ENCODE data around the gene ESR2.
"Not testable (repeated sequence)": the region's sequence is repeated elsewhere in the genome, so short reads cannot be mapped to it uniquely, and the experiment has no call there.

The ESR2 gene

GRCh38 chr14:64091217-64091616 lies 203.0 kb downstream of the ESR2 start:
- no peak for DNase-seq (ENCODE audit: low read depth in 2 of 2)

GRCh38 chr14:64089920-64090319 lies 204.3 kb downstream of the ESR2 start:
- DNase-seq (ENCODE audit: low read depth in 2 of 2), result no peak

- no peak for DNase-seq (ENCODE audit: low read depth in 2 of 2)
These were observed 205.6 kb downstream of the ESR2 start for GRCh38 chr14:64088647-64088964.

GRCh38 chr14:64082837-64083236 lies 211.3 kb downstream of the ESR2 start:
- DNase-seq (ENCODE audit: low read depth in 2 of 2), result no peak

GRCh38 chr14:64081174-64081746 lies 212.9 kb downstream of the ESR2 start:
- DNase-seq (ENCODE audit: low read depth in 2 of 2), result no peak

GRCh38 chr14:64080452-64080851 lies 213.7 kb downstream of the ESR2 start:
- DNase-seq (ENCODE audit: low read depth in 2 of 2), result no peak

GRCh38 chr14:64075613-64076005 lies 218.6 kb downstream of the ESR2 start:
- DNase-seq (ENCODE audit: low read depth in 2 of 2), result no peak

GRCh38 chr14:64074961-64075612 lies 219.1 kb downstream of the ESR2 start:
- DNase-seq (ENCODE audit: low read depth in 2 of 2), result no peak

- no peak for DNase-seq (ENCODE audit: low read depth in 2 of 2)
These were observed 224.4 kb downstream of the ESR2 start for GRCh38 chr14:64069634-64070359.

- no peak for DNase-seq (ENCODE audit: low read depth in 2 of 2)
These were observed 229.7 kb downstream of the ESR2 start for GRCh38 chr14:64064447-64064846.

- no peak for DNase-seq (ENCODE audit: low read depth in 2 of 2)
These were observed 231.6 kb downstream of the ESR2 start for GRCh38 chr14:64062381-64063115.

GRCh38 chr14:64061706-64062105 lies 232.5 kb downstream of the ESR2 start:
- no peak for DNase-seq (ENCODE audit: low read depth in 2 of 2)

GRCh38 chr14:64061115-64061514 lies 233.1 kb downstream of the ESR2 start:
- no peak for DNase-seq (ENCODE audit: low read depth in 2 of 2)

- no peak for DNase-seq (ENCODE audit: low read depth in 2 of 2)
These were observed 233.5 kb downstream of the ESR2 start for GRCh38 chr14:64060648-64061096.

GRCh38 chr14:64060199-64060545 lies 234.0 kb downstream of the ESR2 start:
- DNase-seq (ENCODE audit: low read depth in 2 of 2), result no peak

GRCh38 chr14:64059454-64060198 lies 234.5 kb downstream of the ESR2 start:
- DNase-seq (ENCODE audit: low read depth in 2 of 2), result no peak

- no peak for DNase-seq (ENCODE audit: low read depth in 2 of 2)
These were observed 240.2 kb downstream of the ESR2 start for GRCh38 chr14:64053694-64054669.

- DNase-seq (ENCODE audit: low read depth in 2 of 2), result no peak
These were observed 244.4 kb downstream of the ESR2 start for GRCh38 chr14:64049616-64050381.

- no peak for DNase-seq (ENCODE audit: low read depth in 2 of 2)
These were observed 249.1 kb downstream of the ESR2 start for GRCh38 chr14:64045091-64045490.

- not testable (repeated sequence) for DNase-seq (ENCODE audit: low read depth in 2 of 2)
These were observed 250.9 kb downstream of the ESR2 start for GRCh38 chr14:64043296-64043695.
